Measurements from ENCODE around the gene RASGRP4. TPM values are rescaled to one million over a fixed set of nuclear protein-coding genes. Genes with fewer than 3 reads are reported as not detected.

The RASGRP4 gene
- total RNA-seq, 4 donors from 2014 or later = 0.91 to 2.3 (median 1.6) TPM

- WGBS = 75% methylated on average over 13 of the region's 13 CpGs
- Histone ChIP-seq H3K27me3 (no peaks in the 10 kb centered on the region), H3K9me3 (no peaks in the 10 kb centered on the region), H3K4me1 (no peaks in the 10 kb centered on the region), H3K4me3 (no peak overlapping the region), H3K36me3 (no peaks in the 10 kb centered on the region), H3K27ac (no peak overlapping the region)
- TF ChIP-seq POLR2AphosphoS5 (IDR thresholded peaks at IDR 0.05) (no peak), EP300 (IDR thresholded peaks at IDR 0.05) (no peak), POLR2A (IDR thresholded peaks at IDR 0.05) (no peak), CTCF (IDR thresholded peaks at IDR 0.05) (no peak)
- no peak for DNase-seq (ENCODE audit: low spot score in 2 of 2)
Observed at GRCh38 chr19:38458991-38459390, 33.0 kb upstream of the RASGRP4 start.

GRCh38 chr19:38457690-38458405 is 31.8 kb upstream of the RASGRP4 start:
- no peak overlapping the region for H3K27ac ChIP-seq
- H3K9me3 ChIP-seq = no peaks in the 10 kb centered on the region

GRCh38 chr19:38457202-38457601 is 31.2 kb upstream of the RASGRP4 start:
- DNase-seq (ENCODE audit: low spot score in 2 of 2) = no peak
- Histone ChIP-seq H3K4me1 (no peaks in the 10 kb centered on the region), H3K4me3 (no peak overlapping the region), H3K9me3 (no peaks in the 10 kb centered on the region), H3K36me3 (no peaks in the 10 kb centered on the region), H3K27ac (no peak overlapping the region), H3K27me3 (no peaks in the 10 kb centered on the region)
- WGBS = 70% methylated on average over 5 of the region's 5 CpGs
- no peak for TF ChIP-seq POLR2A (IDR thresholded peaks at IDR 0.05)
- TF ChIP-seq POLR2AphosphoS5 (IDR thresholded peaks at IDR 0.05) = no peak
- no peak for TF ChIP-seq CTCF (IDR thresholded peaks at IDR 0.05)
- no peak for TF ChIP-seq EP300 (IDR thresholded peaks at IDR 0.05)

More at GRCh38 chr19:38457690-38458405, 31.8 kb upstream of the RASGRP4 start:
- Histone ChIP-seq H3K4me1 (no peaks in the 10 kb centered on the region), H3K4me3 (no peak overlapping the region), H3K27me3 (no peaks in the 10 kb centered on the region), H3K36me3 (no peaks in the 10 kb centered on the region)
- no peak for TF ChIP-seq POLR2AphosphoS5 (IDR thresholded peaks at IDR 0.05)
- TF ChIP-seq EP300 (IDR thresholded peaks at IDR 0.05) = no peak
- no peak for TF ChIP-seq CTCF (IDR thresholded peaks at IDR 0.05)
- no peak for TF ChIP-seq POLR2A (IDR thresholded peaks at IDR 0.05)
- no peak for DNase-seq (ENCODE audit: low spot score in 2 of 2)
- WGBS = 87% methylated on average over 14 of the region's 15 CpGs

GRCh38 chr19:38455031-38455430 is 29.0 kb upstream of the RASGRP4 start:
- WGBS = 44% methylated on average over 4 of the region's 4 CpGs
- H3K9me3 ChIP-seq = no peaks in the 10 kb centered on the region

More at GRCh38 chr19:38455031-38455430, 29.0 kb upstream of the RASGRP4 start:
- Histone ChIP-seq H3K36me3 (no peaks in the 10 kb centered on the region), H3K4me3 (no peak overlapping the region), H3K27ac (no peak overlapping the region), H3K4me1 (no peaks in the 10 kb centered on the region), H3K27me3 (no peaks in the 10 kb centered on the region)
- no peak for TF ChIP-seq EP300 (IDR thresholded peaks at IDR 0.05)
- no peak for TF ChIP-seq POLR2A (IDR thresholded peaks at IDR 0.05)
- no peak for TF ChIP-seq CTCF (IDR thresholded peaks at IDR 0.05)
- no peak for TF ChIP-seq POLR2AphosphoS5 (IDR thresholded peaks at IDR 0.05)
- DNase-seq (ENCODE audit: low spot score in 2 of 2) = no peak

All from suprapubic skin (tissue), 4 donors.